ENCODE results near the gene PRR20G. TPM values are rescaled to one million over a fixed set of nuclear protein-coding genes. Genes with fewer than 3 reads are reported as not detected.
"Not testable (repeated sequence)": the region's sequence is repeated elsewhere in the genome, so short reads cannot be mapped to it uniquely, and the experiment has no call there.

Gene PRR20G
- not detected for polyA plus RNA-seq (ENCODE audit: insufficient read length)

GRCh38 chr3:127287840-127288239 lies at the start of gene PRR20G:
Gene PRR20G (minus strand): TSS chr3:127288046. CDS start chr3:127287365, 681 bp downstream.
- no peak for DNase-seq

DNA sequence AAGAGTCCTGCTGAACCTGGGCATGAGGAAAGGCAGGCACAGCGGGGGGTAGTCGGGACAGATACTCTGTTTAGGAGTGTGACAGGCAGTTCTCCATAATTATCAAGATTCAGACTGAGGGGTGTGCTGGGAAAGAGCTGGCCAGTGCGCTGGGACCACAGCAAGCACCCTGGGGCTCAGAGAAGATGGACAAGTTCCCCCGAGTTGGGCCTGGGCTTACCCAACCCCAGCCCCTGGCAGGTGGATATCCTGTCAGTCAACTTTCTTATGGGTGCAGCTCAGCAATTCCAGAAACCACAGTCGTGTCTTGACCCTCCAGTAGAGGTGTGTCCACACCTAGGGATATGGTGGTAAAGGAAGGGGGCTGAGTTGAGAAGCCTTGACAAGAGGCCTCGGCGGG lies 49.2 kb upstream of the PRR20G start:
- no peak for DNase-seq

GRCh38 chr3:127336101-127336500 lies 48.3 kb upstream of the PRR20G start:
- no peak for DNase-seq

DNA sequence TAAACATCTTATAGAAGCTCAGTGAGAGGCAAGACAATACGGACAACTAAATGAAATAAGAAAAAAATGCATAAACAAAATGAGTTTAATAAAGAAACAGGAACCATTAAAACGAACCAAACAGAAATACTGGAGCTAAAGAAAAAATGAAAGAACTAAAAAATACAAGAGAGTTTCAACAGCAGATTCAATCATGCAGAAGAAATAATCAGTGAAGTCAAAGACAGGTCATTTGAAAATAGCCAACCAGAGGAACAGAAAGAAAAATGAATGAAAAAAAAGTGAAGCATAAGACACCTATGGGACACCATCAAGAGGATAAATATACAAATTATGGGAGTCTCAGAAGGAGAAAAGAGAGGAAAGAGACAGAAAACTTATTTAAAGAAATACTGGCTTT lies 42.5 kb upstream of the PRR20G start:
- DNase-seq = no peak

- no peak for DNase-seq
Observed at GRCh38 chr3:127329631-127330285, 41.9 kb upstream of the PRR20G start.

- no peak for DNase-seq
Observed at GRCh38 chr3:127328421-127328820, 40.6 kb upstream of the PRR20G start.

DNA sequence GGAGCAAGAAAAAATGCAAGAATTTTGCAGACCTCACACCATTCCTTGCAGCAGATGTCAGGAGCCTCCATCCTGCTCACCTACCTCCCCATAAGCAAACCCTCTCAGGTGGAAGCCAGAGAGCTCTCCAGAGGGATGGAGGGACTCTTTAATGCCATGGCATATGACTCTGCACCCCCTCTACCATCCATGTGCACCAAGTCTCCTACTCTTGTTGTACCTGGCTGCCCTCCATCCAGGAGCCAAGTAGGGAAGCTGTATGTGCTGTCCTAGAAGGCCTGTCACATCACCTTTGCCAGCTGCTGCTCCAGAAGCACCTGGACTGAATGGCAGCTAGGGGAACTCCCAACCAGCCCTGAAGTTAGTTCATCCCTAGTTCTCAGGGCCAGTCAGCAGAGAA lies 38.5 kb upstream of the PRR20G start:
- DNase-seq = no peak

GRCh38 chr3:127325629-127325961 lies 37.7 kb upstream of the PRR20G start:
- DNase-seq = no peak

- no peak for DNase-seq
Observed at GRCh38 chr3:127324913-127325628, 37.2 kb upstream of the PRR20G start.

- DNase-seq = no peak
Observed at GRCh38 chr3:127324076-127324475, 36.2 kb upstream of the PRR20G start.

DNA sequence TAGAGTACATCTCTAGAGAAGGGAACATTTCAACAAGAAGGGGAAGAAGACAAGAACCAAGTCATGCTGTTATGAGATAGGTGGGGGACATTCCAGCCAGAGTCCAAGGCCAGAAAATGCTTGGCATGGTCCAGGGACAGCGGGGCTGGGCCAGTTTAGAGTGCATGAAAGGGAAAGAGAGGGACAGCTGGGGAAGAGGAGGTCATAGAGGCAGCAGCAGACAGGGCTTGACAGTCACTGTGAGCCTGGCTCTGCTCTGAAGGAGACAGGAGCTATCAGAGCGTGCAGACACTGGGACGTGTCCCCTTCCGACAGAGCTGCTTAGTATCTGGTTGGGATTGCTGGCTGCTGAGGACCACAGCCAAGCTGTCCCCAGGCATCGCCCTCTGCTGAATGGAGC lies 35.7 kb upstream of the PRR20G start:
- no peak for DNase-seq

DNA sequence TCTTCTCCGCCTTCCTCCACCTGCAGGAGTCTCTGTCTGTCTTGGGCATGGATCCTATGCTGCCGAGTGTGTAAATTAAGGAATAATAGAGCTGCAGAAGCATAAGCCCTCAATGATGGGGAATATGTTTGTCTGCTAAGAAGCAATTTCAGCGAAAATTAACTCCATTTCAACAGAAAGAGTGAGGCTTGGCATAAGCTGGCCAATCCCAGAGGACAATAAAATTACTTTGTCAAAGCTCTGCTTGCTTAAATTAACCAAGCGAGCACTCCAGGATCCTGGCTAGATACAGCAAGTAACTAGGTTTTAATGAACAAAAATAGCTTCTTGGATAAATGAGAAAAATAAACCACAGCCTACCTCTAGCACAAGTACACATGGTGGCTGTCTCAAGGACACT lies 33.5 kb upstream of the PRR20G start:
- no peak for DNase-seq

- no peak for DNase-seq
Observed at GRCh38 chr3:127320529-127321121, 32.8 kb upstream of the PRR20G start.

DNA sequence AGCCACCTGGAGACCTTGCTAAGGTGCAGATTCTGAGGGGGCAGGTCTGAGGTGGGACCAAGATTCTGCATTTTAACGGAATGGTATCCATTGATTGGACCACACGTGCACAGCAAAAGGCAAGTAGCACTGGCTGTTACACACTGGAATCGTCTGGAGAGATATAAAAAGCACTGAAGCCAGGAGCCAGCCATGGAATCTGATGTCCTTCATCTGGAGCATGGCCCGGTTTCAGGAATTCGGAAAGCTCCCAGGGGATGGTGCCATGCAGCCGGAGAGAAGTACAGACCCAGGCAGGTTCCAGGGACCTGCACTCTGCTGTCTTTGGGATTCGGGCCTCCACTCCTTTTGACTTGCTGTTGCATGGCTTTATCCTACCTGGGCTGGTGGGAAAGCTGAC lies 28.8 kb upstream of the PRR20G start:
- no peak for DNase-seq

DNA sequence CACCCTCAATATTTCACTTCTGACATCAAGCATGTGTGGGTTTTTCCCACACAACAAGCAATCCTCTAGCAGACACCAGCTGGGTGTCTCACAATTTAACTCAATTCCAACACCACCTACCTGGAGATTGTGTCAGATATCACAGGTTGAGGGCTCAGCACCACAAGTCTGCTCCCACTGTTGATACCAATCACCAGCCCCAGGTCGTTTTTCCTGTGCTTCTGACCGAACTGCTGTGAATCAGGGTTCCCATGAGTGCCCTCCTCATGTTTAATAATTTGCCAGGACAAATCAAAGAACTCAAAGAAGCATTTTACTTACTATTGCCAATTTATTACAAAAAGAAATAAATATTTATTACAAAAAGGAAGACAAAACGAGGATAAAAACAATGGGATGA lies 25.0 kb upstream of the PRR20G start:
- no peak for DNase-seq

DNA sequence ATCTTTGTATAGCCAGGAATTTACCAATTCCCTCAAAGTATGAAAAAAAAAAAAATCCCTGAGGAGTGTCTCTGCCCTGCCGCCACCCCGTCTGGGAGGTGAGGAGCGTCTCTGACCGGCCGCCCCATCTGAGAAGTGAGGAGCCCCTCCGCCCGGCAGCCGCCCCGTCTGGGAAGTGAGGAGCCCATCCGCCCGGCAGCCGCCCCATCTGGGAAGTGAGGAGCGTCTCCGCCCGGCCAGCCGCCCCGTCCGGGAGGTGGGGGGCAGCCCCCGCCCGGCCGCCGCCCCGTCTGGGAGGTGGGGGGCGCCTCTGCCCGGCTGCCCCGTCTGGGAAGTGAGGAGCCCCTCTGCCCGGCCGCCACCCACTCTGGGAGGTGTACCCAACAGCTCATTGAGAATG lies 21.0 kb upstream of the PRR20G start:
- DNase-seq = not testable (repeated sequence)

DNA sequence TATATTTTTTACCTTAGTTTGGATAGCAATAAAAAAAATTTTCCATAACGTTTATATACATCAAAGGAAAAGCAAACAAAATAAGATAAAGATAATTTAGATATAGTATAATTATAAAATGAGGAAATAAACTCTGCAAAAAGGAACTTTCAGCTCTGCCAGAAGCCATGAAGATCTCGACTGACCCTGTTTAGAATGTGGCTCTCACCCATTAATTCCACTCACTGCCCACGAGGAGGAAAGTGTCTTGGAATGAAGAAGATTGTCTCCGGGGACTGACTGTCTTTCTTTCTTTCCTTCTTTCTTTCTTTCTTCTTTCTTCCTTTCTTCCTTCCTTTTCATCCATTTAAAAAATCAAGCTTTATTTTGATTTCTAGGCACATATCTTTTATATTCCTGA lies 20.1 kb upstream of the PRR20G start:
- DNase-seq = no peak

DNA sequence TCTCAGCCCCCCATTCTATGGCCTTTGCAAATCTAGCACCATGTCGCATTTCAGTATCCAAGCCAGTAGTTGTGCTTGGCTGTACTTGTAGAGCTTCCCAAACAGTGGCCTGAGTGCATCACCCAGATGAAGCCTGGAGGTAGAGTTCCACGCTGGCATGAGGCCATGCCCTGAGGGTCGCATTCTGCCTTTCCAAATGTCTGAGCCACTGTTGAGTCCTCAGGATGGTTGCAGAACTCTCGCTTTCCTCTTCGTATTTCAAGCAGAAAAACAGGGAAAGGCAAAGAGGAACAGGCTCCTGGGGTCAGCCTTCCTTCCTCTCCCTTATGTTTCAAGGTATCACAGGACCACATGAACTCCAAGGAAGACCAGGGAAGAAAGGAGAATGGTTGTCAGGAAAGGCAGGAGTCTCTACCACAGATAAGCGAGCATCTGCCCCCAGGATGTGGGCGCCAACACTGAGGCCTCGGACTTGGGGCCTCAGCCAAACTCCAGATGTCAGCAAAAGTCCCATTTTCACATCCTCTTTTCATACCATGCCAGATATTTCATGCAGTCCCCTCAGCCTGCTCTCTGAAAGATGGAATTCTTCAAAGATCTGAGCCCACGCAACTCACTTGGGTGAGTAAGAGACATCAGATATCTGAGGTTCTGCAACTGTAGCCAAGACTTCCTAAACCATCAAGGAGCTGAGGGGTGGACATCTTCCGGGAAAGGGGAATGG lies 19.4 kb upstream of the PRR20G start:
- DNase-seq = peak; percentile 12

DNA sequence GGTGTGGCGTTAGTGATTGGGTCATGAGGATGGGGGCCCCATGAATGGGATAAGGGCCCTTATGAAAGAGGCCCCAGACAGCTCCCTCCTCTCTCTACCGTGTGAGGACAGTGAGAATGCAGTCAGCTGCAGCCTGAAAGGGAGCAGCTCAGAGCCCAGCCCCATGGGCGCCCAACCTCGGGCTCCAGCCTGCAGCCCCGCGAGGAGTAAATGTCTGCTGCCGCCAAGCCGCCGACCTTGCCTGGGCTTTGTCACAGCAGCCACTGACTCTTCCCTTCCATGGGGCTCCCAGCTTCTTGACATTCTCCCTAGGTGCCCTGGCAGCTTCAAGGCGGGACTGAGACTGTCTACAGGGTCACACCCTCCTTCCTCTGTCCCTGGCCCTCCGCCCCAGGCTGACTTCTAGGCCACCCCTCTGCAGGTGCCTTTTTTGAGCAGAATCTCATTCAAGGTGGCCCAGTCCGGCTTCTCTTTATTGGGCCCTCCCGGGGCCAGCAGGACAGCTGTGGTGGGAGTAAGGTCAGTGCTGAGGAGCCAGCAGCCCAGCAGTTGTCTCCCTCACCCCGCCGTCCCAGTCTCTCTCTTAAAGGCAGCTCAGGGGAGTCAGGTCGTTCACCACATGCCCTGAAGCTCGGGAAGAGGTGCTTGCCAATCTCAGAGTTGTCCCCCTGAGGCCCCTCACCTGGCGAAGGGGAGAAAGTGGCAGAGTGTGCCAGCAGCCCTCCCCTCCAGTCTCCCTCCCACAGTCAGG lies 18.7 kb upstream of the PRR20G start:
- DNase-seq = no peak

GRCh38 chr3:127305499-127306060 lies 17.7 kb upstream of the PRR20G start:
- no peak for DNase-seq

DNA sequence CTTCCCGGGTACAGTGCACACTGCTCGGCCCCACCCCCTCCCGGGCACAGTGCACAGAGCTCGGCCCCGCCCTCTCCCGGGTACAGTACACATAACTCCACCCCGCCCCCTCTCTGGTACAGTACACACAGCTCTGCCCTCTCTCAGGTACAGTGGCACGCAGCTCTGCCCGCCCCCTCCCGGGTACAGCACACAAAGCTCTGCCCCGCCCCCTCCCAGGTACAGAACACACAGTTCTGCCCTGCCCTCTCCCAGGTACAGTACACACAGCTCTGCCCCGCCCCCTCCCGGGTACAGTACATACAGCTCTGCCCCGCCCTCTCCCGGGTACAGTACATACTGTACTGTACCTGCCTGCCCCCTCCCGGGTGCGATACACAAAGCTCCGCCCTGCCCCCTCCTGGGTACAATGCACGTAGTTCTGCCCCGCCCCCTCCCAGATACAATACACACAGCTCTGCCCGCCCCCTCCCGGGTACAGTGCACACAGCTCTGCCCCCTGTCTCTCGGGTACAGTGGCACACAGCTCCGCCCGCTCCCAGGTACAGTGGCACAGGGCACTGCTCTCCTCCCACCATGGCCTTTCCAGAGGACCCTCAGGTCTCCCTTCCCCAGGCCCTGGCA lies 16.4 kb upstream of the PRR20G start:
- no peak for DNase-seq

GRCh38 chr3:127299276-127299675 lies 11.4 kb upstream of the PRR20G start:
- peak; percentile 6 for DNase-seq

All from hindlimb muscle (tissue), 1 donor.